Measurements from ENCODE around the gene RAD23B. TPM values are rescaled to one million over a fixed set of nuclear protein-coding genes. Genes with fewer than 3 reads are reported as not detected.

RAD23B gene
- total RNA-seq, 1 experiment from 2014 or later = 251 TPM

DNA sequence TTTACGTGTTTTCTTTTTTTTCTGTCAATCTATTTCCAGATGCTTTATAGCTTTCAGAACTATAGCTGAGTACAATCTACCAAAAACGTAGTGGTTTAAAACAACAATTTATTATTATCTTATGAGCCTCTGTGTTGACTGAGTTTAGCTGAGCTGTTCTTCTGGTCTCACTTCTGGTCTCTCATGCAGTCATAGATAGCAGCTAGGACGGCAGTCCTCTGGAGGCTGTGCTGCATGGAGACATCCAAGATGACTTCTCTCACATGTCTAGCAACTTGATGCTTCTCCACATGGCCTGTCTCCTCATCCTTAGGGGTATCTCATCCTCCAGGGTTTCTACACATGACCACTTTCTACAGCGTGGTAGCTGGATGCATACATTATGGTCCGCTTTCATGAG is 22.0 kb upstream of the RAD23B start:
- Histone ChIP-seq H3K4me1 (ENCODE audit: control insufficient read depth in 1 of 2, insufficient read depth in 2 of 2, low read length in 2 of 2) (peaks cover 9 to 11% of the 10 kb centered on the region in 2 experiments; a peak in 2 of 4 replicates), H3K9ac (ENCODE audit: low read length) (no peak overlapping the region), H3K4me3 (replicated peaks in 1 of 2; ENCODE audit: low read depth in 1 of 2, low read length in 2 of 2) (no peak overlapping the region), H3K27me3 (ENCODE audit: insufficient read depth, low read length) (no peaks in the 10 kb centered on the region), H3K79me2 (ENCODE audit: insufficient read depth, low read length) (no peaks in the 10 kb centered on the region), H3K27ac (ENCODE audit: low read depth, low read length) (no peak overlapping the region), H3K4me2 (ENCODE audit: low read length) (0 out of 2 replicates have a peak overlapping the region, but pooled peaks have one; percentile 10), H4K20me1 (ENCODE audit: insufficient read depth) (no peaks in the 10 kb centered on the region), H2AFZ (ENCODE audit: low read depth, low read length, poor library complexity, severe bottlenecking) (no peak overlapping the region), H3K36me3 (ENCODE audit: control insufficient read depth in 1 of 2, insufficient read depth in 2 of 2, low read length in 2 of 2) (no peaks in the 10 kb centered on the region), H3K9me2 (ENCODE audit: insufficient read depth) (no peaks in the 10 kb centered on the region), H3K9me3 (ENCODE audit: control insufficient read depth in 1 of 2, insufficient read depth in 1 of 2, low read depth in 1 of 2, low read length in 2 of 2) (no peaks in the 10 kb centered on the region)
- BruUV-seq (replicated peaks) = no TSS peak
- ChIA-PET CTCF (interaction anchor here (0.5 to 1.0 kb wide), 3 partner anchors 9 to 28 kb away, joined by 3 read pairs; no protein-coding TSS in a partner anchor), RAD21 (ENCODE audit: low non-redundant PET in 1 of 2, low total read pairs in 2 of 2, uncharacterized antibody in 2 of 2, unreplicated experiment in 2 of 2) (no interaction called here), POLR2A (no interaction called here)
- ATAC-seq = no peak
- intact Hi-C loops (cut with micrococcal nuclease) = no loop called here
- TF ChIP-seq YY1 (IDR thresholded peaks at IDR 0.05; ENCODE audit: extremely low read depth, insufficient replicate concordance, low read depth, low read length) (no peak), ZNF274 (IDR thresholded peaks at IDR 0.05; ENCODE audit: low read depth, low read length) (no peak), ZFX (IDR thresholded peaks at IDR 0.05) (no peak), CBX3 (IDR thresholded peaks at IDR 0.05; ENCODE audit: low read depth) (no peak), SRF (IDR thresholded peaks at IDR 0.05; ENCODE audit: low read depth) (no peak), RAD21 (IDR thresholded peaks at IDR 0.05; ENCODE audit: low read depth) (no peak), POLR2A (IDR thresholded peaks at IDR 0.05; ENCODE audit: borderline replicate concordance, extremely low read depth, insufficient read depth, insufficient read length) (no peak), EZH2phosphoT487 (IDR thresholded peaks at IDR 0.05; ENCODE audit: borderline replicate concordance) (no peak), SP1 (IDR thresholded peaks at IDR 0.05; ENCODE audit: low read depth) (no peak), TCF7L2 (IDR thresholded peaks at IDR 0.05; ENCODE audit: borderline replicate concordance, extremely low read depth, insufficient read depth, insufficient read length) (no peak), ELF1 (IDR thresholded peaks at IDR 0.05; ENCODE audit: borderline replicate concordance, low read depth) (no peak), EZH2 (IDR thresholded peaks at IDR 0.05) (no peak), SIN3A (IDR thresholded peaks at IDR 0.05; ENCODE audit: low read depth) (no peak), CEBPB (IDR thresholded peaks at IDR 0.05; ENCODE audit: low read depth) (no peak)
- TF ChIP-seq, protein P1, sequence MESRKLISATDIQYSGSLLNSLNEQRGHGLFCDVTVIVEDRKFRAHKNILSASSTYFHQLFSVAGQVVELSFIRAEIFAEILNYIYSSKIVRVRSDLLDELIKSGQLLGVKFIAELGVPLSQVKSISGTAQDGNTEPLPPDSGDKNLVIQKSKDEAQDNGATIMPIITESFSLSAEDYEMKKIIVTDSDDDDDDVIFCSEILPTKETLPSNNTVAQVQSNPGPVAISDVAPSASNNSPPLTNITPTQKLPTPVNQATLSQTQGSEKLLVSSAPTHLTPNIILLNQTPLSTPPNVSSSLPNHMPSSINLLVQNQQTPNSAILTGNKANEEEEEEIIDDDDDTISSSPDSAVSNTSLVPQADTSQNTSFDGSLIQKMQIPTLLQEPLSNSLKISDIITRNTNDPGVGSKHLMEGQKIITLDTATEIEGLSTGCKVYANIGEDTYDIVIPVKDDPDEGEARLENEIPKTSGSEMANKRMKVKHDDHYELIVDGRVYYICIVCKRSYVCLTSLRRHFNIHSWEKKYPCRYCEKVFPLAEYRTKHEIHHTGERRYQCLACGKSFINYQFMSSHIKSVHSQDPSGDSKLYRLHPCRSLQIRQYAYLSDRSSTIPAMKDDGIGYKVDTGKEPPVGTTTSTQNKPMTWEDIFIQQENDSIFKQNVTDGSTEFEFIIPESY (IDR thresholded peaks at IDR 0.05; ENCODE audit: extremely low read depth, insufficient replicate concordance, low read length) = no peak
- TF ChIP-seq, protein P2, sequence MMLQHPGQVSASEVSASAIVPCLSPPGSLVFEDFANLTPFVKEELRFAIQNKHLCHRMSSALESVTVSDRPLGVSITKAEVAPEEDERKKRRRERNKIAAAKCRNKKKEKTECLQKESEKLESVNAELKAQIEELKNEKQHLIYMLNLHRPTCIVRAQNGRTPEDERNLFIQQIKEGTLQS (IDR thresholded peaks at IDR 0.05) = no peak
- TF ChIP-seq, protein P3, sequence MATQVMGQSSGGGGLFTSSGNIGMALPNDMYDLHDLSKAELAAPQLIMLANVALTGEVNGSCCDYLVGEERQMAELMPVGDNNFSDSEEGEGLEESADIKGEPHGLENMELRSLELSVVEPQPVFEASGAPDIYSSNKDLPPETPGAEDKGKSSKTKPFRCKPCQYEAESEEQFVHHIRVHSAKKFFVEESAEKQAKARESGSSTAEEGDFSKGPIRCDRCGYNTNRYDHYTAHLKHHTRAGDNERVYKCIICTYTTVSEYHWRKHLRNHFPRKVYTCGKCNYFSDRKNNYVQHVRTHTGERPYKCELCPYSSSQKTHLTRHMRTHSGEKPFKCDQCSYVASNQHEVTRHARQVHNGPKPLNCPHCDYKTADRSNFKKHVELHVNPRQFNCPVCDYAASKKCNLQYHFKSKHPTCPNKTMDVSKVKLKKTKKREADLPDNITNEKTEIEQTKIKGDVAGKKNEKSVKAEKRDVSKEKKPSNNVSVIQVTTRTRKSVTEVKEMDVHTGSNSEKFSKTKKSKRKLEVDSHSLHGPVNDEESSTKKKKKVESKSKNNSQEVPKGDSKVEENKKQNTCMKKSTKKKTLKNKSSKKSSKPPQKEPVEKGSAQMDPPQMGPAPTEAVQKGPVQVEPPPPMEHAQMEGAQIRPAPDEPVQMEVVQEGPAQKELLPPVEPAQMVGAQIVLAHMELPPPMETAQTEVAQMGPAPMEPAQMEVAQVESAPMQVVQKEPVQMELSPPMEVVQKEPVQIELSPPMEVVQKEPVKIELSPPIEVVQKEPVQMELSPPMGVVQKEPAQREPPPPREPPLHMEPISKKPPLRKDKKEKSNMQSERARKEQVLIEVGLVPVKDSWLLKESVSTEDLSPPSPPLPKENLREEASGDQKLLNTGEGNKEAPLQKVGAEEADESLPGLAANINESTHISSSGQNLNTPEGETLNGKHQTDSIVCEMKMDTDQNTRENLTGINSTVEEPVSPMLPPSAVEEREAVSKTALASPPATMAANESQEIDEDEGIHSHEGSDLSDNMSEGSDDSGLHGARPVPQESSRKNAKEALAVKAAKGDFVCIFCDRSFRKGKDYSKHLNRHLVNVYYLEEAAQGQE (IDR thresholded peaks at IDR 0.05; ENCODE audit: low read depth) = no peak
- no peak for DNase-seq (ENCODE audit: low read depth, low spot score)
